HG02571 (cell line): ENCODE data around the gene BRPF3.
"Not testable (repeated sequence)": the region's sequence is repeated elsewhere in the genome, so short reads cannot be mapped to it uniquely, and the experiment has no call there.

ENCODE experiments used
- ATAC-seq: cut with Tn5 transposase; IDR thresholded peaks from one replicate; pipeline ENCODE4 v1.9.1; 2021; ENCODE audit warnings: mild to moderate bottlenecking, moderate library complexity; ENCODE audit not compliant: unreplicated experiment

Gene BRPF3

DNA sequence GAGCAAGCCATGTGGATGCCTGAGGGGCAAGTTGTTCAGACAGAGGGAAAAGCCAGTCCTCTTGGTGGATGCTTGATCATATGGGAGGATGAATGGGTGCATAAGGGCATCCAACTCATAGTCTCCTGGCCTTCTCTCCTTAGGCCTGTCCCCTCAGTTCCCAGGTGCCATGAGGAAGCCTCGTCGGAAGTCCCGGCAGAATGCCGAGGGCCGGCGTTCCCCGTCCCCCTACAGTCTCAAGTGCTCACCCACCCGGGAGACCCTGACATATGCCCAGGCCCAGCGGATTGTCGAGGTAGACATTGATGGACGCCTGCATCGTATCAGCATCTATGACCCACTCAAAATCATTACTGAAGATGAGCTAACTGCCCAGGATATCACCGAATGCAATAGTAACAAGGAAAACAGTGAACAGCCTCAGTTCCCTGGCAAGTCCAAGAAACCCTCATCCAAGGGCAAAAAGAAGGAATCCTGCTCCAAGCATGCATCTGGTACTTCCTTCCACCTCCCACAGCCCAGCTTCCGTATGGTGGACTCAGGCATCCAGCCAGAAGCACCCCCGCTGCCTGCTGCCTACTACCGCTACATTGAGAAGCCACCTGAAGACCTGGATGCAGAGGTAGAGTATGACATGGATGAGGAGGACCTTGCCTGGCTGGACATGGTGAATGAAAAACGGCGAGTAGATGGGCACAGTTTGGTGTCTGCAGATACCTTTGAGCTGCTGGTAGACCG is 3.8 kb downstream of the BRPF3 start:
- no peak for ATAC-seq

DNA sequence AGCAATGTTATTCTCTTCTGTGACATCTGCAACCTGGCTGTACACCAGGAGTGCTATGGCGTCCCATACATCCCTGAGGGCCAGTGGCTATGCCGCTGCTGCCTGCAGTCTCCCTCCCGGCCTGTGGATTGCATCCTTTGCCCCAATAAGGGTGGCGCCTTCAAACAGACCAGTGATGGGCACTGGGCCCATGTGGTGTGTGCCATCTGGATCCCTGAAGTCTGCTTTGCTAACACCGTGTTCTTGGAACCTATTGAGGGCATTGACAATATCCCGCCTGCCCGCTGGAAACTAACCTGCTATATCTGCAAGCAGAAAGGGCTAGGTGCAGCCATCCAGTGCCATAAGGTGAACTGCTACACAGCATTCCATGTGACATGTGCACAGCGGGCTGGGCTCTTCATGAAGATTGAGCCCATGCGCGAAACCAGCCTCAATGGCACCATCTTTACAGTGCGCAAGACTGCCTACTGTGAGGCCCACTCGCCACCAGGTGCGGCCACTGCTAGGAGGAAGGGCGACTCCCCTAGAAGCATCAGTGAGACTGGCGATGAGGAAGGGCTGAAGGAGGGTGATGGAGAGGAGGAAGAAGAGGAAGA is 4.6 kb downstream of the BRPF3 start:
- no peak for ATAC-seq

DNA sequence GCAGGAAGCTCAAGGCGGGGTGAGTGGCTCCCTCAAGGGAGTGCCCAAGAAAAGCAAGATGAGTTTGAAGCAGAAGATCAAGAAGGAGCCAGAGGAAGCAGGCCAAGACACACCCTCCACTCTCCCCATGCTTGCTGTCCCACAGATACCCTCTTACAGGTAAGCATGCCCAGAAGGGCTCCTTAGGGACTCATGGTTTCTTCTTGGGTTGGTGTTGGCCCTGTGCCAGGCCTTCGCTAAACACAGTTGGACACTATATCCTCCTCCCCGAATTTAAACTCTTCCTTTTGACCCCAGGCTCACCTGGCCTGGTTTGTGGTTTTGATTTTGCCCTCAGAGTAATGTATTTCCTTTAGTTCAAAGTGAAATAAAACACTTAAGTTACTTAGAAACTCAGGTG is 5.1 kb downstream of the BRPF3 start:
- ATAC-seq, result no peak

DNA sequence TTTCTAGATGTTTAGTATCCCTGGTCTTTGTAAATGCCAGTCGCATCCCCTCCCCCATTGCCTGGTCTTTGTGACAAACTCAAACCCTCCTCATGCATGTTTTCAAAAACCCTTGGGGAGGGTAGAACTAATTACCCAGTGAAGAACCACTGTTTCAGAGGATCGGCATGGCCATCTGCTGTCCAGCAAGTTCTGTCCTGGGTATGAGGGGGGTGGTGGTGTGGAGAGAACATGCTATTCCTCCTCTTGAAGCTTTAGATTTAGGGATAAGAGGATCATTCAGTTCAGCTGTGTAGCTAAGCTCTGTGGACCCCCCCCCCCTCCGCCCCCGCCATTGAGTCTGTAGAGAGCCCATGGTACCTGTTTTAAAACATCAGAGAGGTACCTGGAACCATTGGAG is 5.6 kb downstream of the BRPF3 start:
- no peak for ATAC-seq

DNA sequence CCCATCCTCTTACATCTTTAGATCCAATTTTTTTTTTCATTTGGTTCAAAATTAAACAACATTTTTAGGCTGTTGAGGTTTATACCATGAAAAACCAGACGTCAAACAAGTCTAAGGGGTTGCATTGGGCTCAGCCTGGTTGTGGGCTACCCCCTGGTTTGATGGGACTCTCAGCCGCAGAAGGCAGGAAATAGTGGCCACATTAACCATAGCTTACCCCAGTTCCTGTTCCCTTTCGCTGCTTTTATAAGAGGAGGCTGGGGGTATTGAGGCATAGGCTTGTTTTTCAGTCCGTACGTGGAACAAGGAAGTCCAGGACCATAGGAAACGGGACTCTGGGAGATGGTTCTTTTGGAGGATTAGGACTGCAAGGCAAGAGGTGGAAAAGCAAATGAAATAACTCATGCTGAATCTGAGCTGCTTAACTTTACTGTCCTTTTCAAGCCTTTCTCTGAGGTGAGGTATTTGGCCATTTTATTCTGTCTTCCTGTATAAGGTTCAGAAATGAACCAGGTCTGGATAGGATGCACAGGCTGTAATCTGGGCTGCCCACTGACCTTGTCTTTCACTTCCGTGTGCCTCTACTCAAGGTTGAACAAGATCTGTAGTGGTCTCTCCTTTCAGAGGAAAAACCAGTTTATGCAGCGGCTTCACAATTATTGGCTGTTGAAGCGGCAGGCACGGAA is 7.7 kb downstream of the BRPF3 start:
- no peak for ATAC-seq

DNA sequence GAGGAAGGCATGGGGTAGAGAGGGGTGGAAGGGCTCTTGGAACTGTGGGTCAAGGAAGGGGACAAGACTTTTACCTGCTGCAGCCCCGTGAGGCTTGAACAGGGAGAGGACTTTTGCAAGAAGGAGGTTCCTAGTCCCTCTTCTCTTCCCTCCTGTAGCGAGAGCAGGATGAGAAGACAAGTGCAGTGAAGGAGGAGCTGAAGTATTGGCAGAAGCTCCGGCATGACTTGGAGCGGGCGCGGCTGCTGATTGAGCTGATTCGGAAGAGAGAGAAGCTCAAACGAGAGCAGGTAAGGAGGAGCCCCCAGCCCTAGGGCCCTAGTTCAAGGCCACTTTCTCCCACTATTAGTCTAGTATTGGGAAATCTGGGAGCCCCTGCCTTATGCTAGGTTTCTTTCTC is 10.6 kb downstream of the BRPF3 start:
- ATAC-seq, result no peak

DNA sequence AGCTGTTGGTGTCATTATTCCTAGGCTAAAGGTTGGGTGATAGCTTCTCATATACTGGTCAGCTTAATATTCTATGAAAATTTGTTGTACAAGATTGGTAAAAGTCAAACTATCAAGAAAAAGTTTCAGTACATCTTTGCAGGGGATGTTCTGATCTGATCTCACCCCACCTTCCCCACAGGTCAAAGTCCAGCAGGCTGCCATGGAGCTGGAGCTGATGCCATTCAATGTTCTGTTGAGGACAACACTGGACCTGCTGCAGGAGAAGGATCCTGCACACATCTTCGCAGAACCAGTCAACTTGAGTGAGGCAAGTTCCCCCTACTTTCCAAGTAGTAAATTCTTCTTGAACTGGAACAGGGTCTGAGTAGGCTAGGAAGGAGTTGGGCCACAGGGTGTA is 13.1 kb downstream of the BRPF3 start:
- no peak for ATAC-seq

DNA sequence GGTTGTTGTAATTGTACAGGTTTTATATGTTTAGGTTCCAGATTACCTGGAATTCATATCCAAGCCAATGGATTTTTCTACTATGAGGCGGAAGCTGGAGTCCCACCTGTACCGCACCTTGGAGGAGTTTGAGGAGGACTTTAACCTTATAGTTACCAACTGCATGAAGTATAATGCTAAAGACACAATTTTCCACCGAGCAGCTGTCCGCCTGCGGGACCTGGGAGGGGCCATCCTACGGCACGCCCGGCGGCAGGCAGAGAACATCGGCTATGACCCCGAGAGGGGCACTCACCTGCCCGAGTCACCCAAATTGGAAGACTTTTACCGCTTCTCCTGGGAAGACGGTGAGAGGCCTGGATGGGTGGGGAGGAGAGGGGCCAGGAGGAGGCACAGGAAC is 13.6 kb downstream of the BRPF3 start:
- no peak for ATAC-seq

DNA sequence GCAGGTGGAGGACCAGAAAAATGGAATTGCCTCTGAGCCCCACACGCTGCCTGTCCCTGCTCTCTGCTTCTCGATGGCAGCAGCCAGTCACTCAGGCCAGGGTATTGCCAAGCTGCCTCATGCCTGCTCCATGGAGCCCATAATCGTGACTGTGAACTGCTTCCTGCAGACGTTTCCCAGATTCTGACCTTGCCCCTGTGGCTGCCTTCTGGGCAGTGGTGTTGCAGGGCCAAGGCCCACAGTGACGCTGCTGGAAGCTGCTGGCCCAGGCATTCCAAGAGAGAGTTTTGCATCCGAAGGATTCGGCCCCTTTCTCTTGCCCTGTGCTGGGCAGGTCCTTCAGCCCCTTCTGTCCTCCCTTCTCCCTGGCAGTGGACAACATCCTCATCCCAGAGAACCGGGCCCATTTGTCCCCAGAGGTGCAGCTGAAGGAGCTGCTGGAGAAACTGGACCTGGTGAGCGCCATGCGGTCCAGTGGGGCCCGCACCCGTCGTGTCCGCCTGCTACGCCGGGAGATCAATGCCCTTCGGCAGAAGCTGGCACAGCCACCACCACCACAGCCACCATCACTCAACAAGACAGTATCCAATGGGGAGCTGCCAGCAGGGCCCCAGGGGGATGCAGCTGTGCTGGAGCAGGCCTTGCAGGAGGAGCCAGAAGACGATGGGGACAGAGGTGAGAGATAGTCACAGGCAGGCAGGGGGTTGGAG is 14.5 kb downstream of the BRPF3 start:
- ATAC-seq, result no peak

DNA sequence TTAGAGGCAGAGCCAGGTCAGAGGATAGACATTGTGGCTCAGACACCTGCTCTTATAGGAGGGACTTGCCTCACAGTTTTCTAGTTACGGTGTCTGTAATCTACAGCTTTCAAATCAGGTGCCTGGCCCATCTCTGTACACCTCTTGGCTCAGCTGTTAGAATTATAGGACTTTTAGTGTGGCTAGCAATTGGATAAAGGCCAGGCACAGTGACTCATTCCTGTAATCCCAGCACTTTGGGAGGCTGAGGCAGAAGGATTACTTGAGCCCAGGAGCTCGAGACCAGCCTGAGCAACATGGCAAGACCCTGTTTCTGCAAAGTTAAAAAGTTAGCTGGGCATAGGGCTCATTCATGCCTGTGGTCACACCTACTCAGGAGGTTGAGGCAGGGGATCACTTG is 20.0 kb downstream of the BRPF3 start:
- no peak for ATAC-seq

DNA sequence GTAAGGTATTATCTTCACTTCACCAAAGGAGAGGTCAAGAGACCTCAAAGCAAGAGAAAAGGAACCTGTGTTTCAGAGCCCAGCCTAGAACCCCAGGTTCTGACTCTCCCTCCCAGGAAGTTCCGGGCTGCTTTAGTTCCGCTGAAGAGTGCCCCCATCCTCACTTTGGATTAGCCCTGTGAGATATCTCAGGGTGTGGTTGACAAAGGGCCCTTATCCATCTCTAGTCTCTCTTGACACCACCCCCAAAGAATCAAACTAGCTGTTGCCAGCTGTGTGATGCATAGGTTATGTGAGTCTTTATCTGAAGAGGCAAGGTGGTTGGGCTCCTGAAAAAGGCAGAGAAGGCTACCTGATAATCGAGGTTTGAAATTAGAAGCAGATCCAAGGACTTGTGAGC is 20.6 kb downstream of the BRPF3 start:
- no peak for ATAC-seq

DNA sequence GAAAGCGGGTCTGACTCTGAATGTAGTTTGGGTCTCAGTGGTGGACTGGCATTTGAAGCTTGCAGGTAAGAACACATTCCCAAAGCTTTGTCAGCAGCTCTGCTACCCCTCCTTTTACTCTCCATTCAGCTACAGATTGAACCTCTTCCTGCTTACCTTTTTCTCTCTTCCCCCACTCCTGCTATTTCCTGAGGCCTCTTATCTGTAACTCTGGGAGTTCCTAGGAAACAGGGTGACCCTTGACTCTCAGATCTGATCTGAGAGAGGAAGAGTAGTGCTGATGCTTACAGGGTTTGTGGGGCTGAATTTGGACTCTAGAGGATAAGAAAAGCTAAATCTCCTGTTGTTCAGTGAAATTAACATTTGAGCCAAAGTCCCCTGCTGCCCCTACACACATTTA is 21.4 kb downstream of the BRPF3 start:
- ATAC-seq, result no peak

DNA sequence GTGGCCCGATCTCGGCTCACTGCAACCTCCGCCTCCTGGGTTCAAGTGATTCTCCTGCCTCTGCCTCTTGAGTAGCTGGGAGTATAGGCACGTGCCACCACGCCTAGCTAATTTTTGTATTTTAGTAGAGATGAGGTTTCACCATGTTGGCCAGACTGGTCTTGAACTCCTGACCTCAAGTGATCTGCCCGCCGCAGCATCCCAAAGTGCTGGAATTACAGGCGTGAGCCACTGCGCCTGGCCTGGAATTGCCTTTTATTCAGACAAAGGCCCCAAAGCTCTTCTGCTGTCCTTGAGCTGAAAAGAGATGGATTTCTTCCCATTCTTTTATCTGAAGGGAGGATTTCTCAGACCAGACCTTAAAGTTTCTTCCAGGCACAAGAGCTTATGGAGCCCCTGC is 22.0 kb downstream of the BRPF3 start:
- not testable (repeated sequence) for ATAC-seq

DNA sequence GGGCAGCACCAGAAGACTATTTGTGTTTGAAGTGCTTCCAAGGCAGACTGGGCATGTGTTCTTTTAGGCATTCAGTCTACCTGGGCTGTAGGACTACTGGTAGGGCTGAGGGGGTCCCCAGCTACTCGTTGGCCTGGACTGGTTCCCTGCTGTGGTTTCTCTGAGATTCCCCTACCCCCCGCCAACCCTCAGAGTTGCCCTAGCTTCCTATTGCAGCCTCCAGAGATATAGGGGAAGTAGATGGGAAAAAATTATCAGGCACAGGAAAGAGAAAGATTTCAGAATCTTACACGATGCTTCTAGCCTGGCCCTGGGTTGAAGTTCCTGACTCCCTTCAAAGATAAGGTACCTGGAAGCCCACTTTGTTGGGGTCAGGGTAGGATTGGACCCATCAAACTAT is 22.5 kb downstream of the BRPF3 start:
- no peak for ATAC-seq

DNA sequence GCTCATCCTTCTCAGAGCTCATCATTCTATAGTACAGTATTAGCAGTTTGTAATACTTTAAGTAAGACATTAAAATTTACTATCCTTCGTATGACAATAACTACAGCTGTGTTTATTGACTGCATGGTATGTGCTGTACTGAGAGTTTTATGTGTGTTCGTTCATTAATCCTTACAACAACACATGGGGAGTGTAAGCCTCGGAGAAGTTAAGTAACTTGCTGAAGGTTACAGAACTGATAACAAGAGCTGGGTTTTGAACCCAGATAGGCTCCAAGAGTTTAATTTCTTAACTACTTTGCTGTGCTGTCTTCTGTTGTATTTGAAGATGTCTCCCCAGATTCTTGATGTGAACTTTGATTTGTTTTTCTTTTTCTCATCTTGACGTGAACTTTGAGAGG is 23.7 kb downstream of the BRPF3 start:
- no peak for ATAC-seq

DNA sequence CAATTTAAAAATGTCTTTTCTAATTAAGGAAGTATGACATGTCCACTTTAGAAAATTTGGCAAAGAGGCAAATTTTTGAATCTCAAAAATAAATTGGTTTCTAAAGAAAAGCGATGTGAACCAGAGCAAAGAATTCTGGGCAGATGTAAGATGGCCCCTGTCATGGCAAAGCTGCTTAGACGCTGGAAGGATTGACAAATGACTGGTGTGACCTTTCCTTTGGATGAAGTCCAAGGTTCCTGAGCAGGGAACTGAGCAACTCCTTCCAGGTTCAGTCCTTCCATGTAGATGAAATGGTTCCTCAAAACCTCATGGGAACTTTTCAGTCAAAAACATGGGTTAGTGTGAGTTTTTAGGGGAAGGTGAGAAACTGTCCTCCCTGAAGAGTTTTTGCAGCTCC is 25.1 kb downstream of the BRPF3 start:
- ATAC-seq, result no peak

DNA sequence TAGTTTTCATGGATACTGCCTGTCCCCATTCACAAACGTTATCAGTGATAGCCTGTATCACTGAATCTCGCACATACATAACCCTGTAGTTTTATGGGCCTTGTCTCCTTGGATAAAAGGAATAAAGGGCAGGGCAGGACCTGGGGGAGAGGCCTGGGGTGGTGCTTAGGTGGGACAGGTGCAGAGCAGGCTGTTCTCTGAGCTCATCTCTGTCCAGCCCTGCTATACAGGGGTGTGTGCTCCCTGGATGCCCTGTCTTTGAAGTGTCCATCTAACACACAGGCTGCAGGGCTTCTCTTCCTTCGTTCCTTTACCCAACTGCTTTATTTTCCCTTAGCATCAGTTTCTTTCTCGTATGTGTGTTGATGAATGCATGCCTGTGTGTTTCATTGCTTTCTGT is 26.4 kb downstream of the BRPF3 start:
- ATAC-seq, result no peak

DNA sequence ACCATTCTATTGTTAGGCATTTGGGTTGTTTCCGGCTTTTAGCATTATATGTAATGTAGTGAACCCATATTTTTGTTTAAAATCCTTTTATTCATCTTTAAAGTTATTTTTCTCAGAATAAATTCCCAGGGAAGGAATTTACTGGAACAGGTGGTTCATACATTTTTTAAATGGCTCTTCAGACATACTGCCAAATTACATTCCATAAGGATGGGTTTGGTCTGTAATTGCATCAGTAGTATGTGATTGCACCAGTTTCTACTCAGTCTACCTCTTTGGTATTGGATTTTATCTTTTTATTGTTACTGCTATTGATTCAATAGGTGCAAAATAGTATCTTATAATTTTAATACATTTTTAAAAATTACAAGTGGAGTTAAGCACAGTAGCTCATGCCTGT is 27.2 kb downstream of the BRPF3 start:
- ATAC-seq, result no peak

DNA sequence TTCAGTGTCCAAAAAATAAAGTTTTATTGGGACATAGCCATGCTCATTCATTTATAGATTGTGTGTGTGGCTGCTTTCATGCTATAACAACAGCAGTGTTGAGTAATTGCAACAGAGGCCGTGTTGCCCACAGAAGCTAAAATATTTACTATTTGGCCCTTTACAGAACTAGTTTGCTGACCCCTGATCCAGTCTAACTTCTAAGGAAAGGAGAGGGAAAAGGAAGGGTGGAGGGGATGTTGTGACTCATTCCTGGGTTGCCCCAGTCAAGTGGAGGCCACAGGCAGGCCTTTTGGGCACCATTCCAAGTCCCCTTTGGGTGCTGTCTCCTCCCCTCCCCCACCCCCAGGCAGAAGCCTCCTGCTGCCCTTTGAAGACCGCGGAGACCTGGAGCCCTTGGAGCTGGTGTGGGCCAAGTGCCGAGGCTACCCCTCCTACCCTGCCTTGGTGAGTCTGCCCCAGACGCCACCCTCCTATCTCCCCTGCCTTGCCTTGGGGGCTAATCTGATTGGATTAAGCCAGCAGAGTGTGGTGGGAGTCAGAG is 28.4 kb downstream of the BRPF3 start:
- ATAC-seq, result no peak

DNA sequence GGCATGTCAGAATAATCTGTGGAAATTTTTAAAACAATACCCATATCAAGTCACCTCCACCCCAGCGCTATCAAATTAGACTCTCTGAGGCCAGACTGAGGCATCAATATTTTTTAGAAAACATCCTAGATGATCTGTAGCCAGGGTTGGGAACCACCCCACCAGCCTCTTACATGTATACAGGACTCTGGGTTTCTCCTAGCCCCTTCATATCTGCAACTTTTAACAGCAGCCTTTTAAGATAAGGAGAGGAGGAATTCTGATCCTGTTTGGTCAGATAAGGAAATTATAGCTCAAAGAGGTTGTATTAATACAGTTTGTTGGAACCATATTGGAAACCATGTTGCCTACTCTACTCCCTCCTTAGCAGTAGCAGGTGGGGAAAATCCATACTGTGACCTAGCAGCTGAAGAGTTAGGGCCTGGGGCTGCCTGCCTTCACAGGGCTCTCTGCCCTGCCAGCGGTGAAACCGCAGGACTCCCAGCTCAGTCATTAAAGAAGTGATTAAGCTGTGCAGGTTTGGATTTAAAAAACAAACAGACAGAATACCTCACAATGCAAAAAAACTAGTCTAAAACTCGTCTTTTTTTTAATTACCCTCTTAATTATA is 30.0 kb downstream of the BRPF3 start:
- no peak for ATAC-seq
